Prostate gland (tissue), 2 donors: Measurements from ENCODE around the gene SLC44A3. TPM values are rescaled to one million over a fixed set of nuclear protein-coding genes. Genes with fewer than 3 reads are reported as not detected.

ENCODE experiments used
- DNase-seq: peaks from one replicate; pipeline ENCODE4 v3.0.0-alpha.2; 2019; ENCODE audit warnings: low spot score
- H3K27ac ChIP-seq, 2 donors: fragments of 200-600 bp; sonication (generic); 2 replicates each; pipeline ENCODE4 v1.5.1; 2017 to 2019
- H3K27me3 ChIP-seq: fragments of 200-600 bp; sonication (generic); replicated peaks from 2 replicates; pipeline ENCODE4 v1.5.1; 2019; ENCODE audit not compliant: insufficient read depth
- H3K36me3 ChIP-seq, 2 donors: fragments of 200-600 bp; sonication (generic); 1 replicate in 1 of 2; 2 replicates in 1 of 2; pipeline versions ENCODE4 v1.5.1 to v1.8.1; 2017 to 2019
- H3K4me1 ChIP-seq: fragments of 200-600 bp; sonication (generic); replicated peaks from 2 replicates; pipeline ENCODE4 v1.5.1; 2019
- H3K4me3 ChIP-seq, 2 donors: fragments of 200-600 bp; sonication (generic); 2 replicates each; pipeline ENCODE4 v1.5.1; 2017 to 2019
- H3K9me3 ChIP-seq: fragments of 200-600 bp; sonication (generic); 2 replicates; pipeline ENCODE4 v1.5.1; 2017
- POLR2A ChIP-seq: fragments of 450-650 bp; IDR thresholded peaks from one replicate; pipeline ENCODE4 v1.6.1; 2016; ENCODE audit warnings: antibody characterized with exemption, mild to moderate bottlenecking
- POLR2AphosphoS5 ChIP-seq: sonication (generic); formaldehyde crosslinking; IDR thresholded peaks from one replicate; pipeline ENCODE4 v1.6.1; 2017; ENCODE audit warnings: antibody characterized with exemption
- WGBS: methylation state at CpG from one replicate; pipeline ENCODE4 v1.1.5; 2018; 5-methylcytosine and 5-hydroxymethylcytosine counted together
- intact Hi-C: fragments of 100-400 bp; cut with DNase I; formaldehyde crosslinking; loops from one replicate; pipeline ENCODE4 v1.14.2; 2022
- total RNA-seq, 2 donors: library from RNA; depleted of rRNA; stranded (reverse); fragments of >200 nt; gene quantifications; one replicate each; pipeline ENCODE4 v1.1.0, GENCODE V29; 2016
- TF ChIP-seq, protein P1 (sequence below), 4 experiments: fragments of 200-600 bp in 2 of 4; fragments of 450-650 bp in 2 of 4; sonication (generic) in 2 of 4; IDR thresholded peaks; 1 replicate in 3 of 4; 2 replicates in 1 of 4; pipeline ENCODE4 v1.5.1; 2016 to 2019; ENCODE audit warnings: antibody characterized with exemption in 4 of 4, mild to moderate bottlenecking in 2 of 4, moderate library complexity in 2 of 4

The SLC44A3 gene, protein sequence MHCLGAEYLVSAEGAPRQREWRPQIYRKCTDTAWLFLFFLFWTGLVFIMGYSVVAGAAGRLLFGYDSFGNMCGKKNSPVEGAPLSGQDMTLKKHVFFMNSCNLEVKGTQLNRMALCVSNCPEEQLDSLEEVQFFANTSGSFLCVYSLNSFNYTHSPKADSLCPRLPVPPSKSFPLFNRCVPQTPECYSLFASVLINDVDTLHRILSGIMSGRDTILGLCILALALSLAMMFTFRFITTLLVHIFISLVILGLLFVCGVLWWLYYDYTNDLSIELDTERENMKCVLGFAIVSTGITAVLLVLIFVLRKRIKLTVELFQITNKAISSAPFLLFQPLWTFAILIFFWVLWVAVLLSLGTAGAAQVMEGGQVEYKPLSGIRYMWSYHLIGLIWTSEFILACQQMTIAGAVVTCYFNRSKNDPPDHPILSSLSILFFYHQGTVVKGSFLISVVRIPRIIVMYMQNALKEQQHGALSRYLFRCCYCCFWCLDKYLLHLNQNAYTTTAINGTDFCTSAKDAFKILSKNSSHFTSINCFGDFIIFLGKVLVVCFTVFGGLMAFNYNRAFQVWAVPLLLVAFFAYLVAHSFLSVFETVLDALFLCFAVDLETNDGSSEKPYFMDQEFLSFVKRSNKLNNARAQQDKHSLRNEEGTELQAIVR
- total RNA-seq: 10 to 100 TPM; 15.4 to 16.2 TPM

DNA sequence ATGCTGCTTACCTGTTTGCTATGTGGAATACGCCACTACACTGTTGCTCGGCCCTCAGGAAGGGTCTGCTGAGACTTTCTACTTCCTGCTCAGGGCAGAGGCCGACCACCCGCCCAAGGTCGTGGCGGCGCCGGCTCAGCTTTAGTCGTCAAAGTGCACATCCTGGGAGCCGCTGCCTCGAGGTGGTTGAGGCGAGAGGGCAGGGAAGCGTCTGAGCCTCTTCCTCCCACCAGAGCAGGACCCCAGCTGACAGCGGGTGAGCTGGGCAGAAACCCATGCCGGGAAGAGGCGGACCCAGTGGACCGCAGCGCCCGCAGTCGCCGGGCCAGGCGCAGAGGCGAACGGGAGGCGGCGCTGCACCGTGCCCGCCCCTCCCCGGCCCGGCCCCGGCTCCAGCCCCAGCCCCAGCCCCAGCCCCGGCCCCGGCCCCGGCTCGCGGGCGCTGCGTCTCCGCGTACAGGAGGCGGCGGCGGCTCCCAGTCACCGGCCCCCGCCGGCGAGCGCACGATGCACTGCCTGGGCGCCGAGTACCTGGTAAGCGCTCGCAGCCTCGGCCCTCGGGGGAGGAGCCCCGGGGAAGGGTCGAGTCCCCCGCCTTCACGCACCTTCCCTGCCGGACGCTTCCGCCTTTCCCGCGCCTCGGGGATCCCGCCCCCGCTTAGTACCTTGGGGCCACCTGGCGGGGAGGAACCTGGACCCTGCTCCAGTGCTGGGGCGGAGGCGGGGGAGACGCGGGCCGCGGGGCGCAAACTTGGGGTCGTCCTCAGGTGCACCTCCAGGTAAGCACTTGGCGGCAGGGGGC lies at the start of gene SLC44A3:
Gene SLC44A3, plus strand, starts transcription at position 413 of the 802 bp plus-strand sequence. Its CDS starts 95 bp downstream, at position 508.
- H3K36me3 ChIP-seq: no peaks in the 10 kb centered on the region
- DNase-seq: peak; percentile 31
- 1% methylated on average over 48 of the region's 77 CpGs for WGBS
- no peaks in the 10 kb centered on the region for H3K27me3 ChIP-seq
- peak within 1 kb of the TSS; percentile 69 to 73 for H3K27ac ChIP-seq
- TF ChIP-seq, protein P1, sequence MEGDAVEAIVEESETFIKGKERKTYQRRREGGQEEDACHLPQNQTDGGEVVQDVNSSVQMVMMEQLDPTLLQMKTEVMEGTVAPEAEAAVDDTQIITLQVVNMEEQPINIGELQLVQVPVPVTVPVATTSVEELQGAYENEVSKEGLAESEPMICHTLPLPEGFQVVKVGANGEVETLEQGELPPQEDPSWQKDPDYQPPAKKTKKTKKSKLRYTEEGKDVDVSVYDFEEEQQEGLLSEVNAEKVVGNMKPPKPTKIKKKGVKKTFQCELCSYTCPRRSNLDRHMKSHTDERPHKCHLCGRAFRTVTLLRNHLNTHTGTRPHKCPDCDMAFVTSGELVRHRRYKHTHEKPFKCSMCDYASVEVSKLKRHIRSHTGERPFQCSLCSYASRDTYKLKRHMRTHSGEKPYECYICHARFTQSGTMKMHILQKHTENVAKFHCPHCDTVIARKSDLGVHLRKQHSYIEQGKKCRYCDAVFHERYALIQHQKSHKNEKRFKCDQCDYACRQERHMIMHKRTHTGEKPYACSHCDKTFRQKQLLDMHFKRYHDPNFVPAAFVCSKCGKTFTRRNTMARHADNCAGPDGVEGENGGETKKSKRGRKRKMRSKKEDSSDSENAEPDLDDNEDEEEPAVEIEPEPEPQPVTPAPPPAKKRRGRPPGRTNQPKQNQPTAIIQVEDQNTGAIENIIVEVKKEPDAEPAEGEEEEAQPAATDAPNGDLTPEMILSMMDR (IDR thresholded peaks at IDR 0.05): peak in 3 of 4 experiments; percentile 13 to 39 (median 27)
- TF ChIP-seq POLR2AphosphoS5: no peak
- TF ChIP-seq POLR2A: no peak
- H3K9me3 ChIP-seq: no peaks in the 10 kb centered on the region
- peaks cover 4% of the 10 kb centered on the region for H3K4me1 ChIP-seq
- H3K4me3 ChIP-seq: peak within 1 kb of the TSS; percentile 72
- intact Hi-C loops: no loop called here

DNA sequence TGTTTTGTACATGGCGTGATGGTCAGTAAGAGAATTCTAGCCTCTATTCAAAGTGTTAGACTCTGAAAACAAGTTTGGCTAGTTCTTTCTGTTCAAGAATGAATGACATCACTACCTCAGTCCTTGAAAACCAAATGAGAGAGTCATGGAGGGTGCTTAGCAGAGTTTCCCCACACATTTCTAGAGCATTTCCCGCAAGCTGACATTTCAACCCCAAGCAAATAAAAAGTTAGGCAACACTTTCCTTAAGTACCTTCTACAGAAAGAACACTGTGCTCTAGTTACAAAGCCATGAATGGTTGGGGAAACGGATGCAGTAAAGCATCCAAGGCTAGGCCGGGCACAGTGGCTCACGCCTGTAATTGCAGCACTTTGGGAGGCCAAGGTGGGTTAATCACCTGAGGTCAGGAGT lies 47.9 kb upstream of the SLC44A3 start:
- intact Hi-C loops: no loop called here
- no peak for TF ChIP-seq POLR2A
- TF ChIP-seq POLR2AphosphoS5: peak; percentile 28
- TF ChIP-seq, protein P1 (IDR thresholded peaks at IDR 0.05): no peak
- WGBS: 70% methylated on average over 5 of the region's 5 CpGs
- no peak for DNase-seq
- H3K4me1 ChIP-seq: peaks cover 3% of the 10 kb centered on the region
- H3K36me3 ChIP-seq: no peaks in the 10 kb centered on the region
- H3K4me3 ChIP-seq: no peak overlapping the region
- no peaks in the 10 kb centered on the region for H3K9me3 ChIP-seq
- no peak overlapping the region for H3K27ac ChIP-seq
- no peaks in the 10 kb centered on the region for H3K27me3 ChIP-seq

DNA sequence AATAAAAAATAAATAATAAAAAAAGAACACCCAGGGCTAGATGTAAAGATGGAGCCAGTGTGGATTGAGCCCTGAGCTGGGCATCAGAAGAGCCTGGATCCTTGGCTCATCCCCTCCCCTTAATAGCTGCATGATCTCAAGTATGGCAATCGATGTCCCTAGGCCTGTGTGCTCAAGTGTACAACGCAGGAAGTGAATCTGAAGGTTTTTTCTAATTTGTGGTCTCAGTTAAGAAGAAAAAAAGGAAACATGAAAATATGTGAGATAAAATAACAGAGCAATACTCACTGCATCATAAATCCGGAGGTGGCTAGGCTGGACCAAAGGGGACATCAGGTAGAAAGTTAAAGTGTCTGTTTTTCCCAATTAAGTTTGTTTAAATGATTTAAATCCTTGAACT lies 47.3 kb upstream of the SLC44A3 start:
- TF ChIP-seq, protein P1 (IDR thresholded peaks at IDR 0.05): no peak
- TF ChIP-seq POLR2A (no peak), POLR2AphosphoS5 (no peak)
- Histone ChIP-seq H3K36me3 (no peaks in the 10 kb centered on the region), H3K9me3 (no peaks in the 10 kb centered on the region), H3K27ac (no peak overlapping the region), H3K4me3 (no peak overlapping the region), H3K4me1 (peaks cover 3% of the 10 kb centered on the region), H3K27me3 (no peaks in the 10 kb centered on the region)
- DNase-seq: no peak
- 92% methylated on average over 3 of the region's 3 CpGs for WGBS
- intact Hi-C loops: no loop called here

DNA sequence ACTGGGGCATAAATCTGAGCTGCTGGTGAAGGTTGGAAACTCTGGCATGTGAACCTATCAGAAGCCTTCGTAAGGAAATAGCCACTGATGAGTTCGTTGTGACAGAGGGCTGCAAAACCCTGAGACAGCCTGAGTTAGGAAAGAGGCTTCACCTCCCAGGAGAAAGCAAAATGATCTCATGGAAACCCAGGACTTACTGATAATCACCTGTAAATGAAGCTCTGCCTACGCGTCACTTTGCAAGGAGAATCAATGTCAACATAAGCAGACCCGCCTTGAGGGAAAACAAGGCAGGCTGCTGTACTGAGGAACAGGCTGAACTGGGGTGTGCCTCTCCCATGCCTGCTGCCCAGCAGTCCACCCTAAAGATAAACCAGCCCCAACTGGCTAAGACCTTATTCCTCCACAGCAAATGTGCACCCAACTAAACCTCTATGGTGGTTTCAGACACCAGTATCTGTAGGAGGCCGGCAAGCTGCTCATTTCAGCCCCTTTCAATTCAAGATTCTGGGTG lies 46.8 kb upstream of the SLC44A3 start:
- no peaks in the 10 kb centered on the region for H3K36me3 ChIP-seq
- H3K27ac ChIP-seq: no peak overlapping the region
- peaks cover 3% of the 10 kb centered on the region for H3K4me1 ChIP-seq
- H3K4me3 ChIP-seq: no peak overlapping the region
- 85% methylated on average over 6 of the region's 6 CpGs for WGBS
- intact Hi-C loops: no loop called here
- peak; percentile 12 for DNase-seq
- no peaks in the 10 kb centered on the region for H3K9me3 ChIP-seq
- TF ChIP-seq, protein P1 (IDR thresholded peaks at IDR 0.05): no peak
- TF ChIP-seq POLR2AphosphoS5: peak; percentile 21
- no peaks in the 10 kb centered on the region for H3K27me3 ChIP-seq
